OCI-LY3 (cell line): ENCODE data around the gene DDX25.

Source experiments
- H2AFZ ChIP-seq: fragments of 200-600, 300-600 bp; shearing (Covaris generic); 2 replicates; pipeline ENCODE4 v1.6.0; 2014; ENCODE audit warnings: antibody characterized with exemption, low read depth, low read length
- H3K27ac ChIP-seq: fragments of 200-600, 300-600 bp; sonication (generic); 2 replicates; pipeline ENCODE4 v1.5.1; 2014; ENCODE audit warnings: mild to moderate bottlenecking, low read length, moderate library complexity, mixed read lengths
- H3K27me3 ChIP-seq: fragments of 200-600, 300-600 bp; sonication (generic); 2 replicates; pipeline ENCODE4 v1.6.1; 2014; ENCODE audit warnings: low read depth, low read length, mixed read lengths
- H3K36me3 ChIP-seq: fragments of 200-600, 300-600 bp; sonication (generic); replicated peaks from 2 replicates; pipeline ENCODE3; 2014; ENCODE audit warnings: low read depth, low read length, mixed read lengths
- H3K4me1 ChIP-seq: fragments of 300-600, 200-600 bp; sonication (generic); 2 replicates; pipeline ENCODE4 v1.6.1; 2014; ENCODE audit warnings: low read length, mixed read lengths
- H3K4me2 ChIP-seq: fragments of 200-600, 300-600 bp; sonication (generic); 2 replicates; pipeline ENCODE4 v1.6.1; 2014; ENCODE audit warnings: low read length, mixed read lengths
- H3K4me3 ChIP-seq: fragments of 300-600, 200-600 bp; sonication (generic); 2 replicates; pipeline ENCODE4 v1.5.1; 2014; ENCODE audit warnings: antibody characterized with exemption, mild to moderate bottlenecking, low read length, moderate library complexity
- H3K79me2 ChIP-seq: fragments of 300-600, 200-600 bp; shearing (Covaris generic); 2 replicates; pipeline ENCODE4 v1.6.1; 2014; ENCODE audit warnings: mild to moderate bottlenecking, low read length, mixed read lengths
- H3K9ac ChIP-seq: fragments of 300-600, 200-600 bp; shearing (Covaris generic); 2 replicates; pipeline ENCODE4 v1.6.0; 2014; ENCODE audit warnings: mild to moderate bottlenecking, low read length, moderate library complexity
- H3K9me3 ChIP-seq: fragments of 200-600, 300-600 bp; shearing (Covaris generic); 2 replicates; pipeline ENCODE4 v1.6.1; 2014; ENCODE audit warnings: low read length, mixed read lengths; ENCODE audit not compliant: insufficient read depth
- H4K20me1 ChIP-seq: fragments of 200-600, 300-600 bp; sonication (generic); 2 replicates; pipeline ENCODE4 v1.6.1; 2016; ENCODE audit warnings: low read length, mixed read lengths; ENCODE audit not compliant: insufficient read depth
- CTCF ChIP-seq: fragments of 200-600, 300-600 bp; sonication (generic); IDR thresholded peaks from 2 replicates; pipeline ENCODE4 v1.5.1; 2014; ENCODE audit warnings: antibody characterized with exemption, low read length, low read depth
- EZH2phosphoT487 ChIP-seq: fragments of 200-600 bp; shearing (Covaris generic); IDR thresholded peaks from 2 replicates; pipeline ENCODE4 v1.6.1; 2018; ENCODE audit warnings: antibody characterized with exemption, mixed run types, low read depth

DDX25 gene

GRCh38 chr11:125934473-125934872 is 30.2 kb downstream of the DDX25 start:
- no peak overlapping the region for H3K4me3 ChIP-seq
- no peak overlapping the region for H3K4me2 ChIP-seq
- H3K79me2 ChIP-seq, result no peaks in the 10 kb centered on the region
- H3K36me3 ChIP-seq, result no peaks in the 10 kb centered on the region
- H2AFZ ChIP-seq, result no peak overlapping the region
- TF ChIP-seq EZH2phosphoT487 (no peak), CTCF (no peak)
- H3K9ac ChIP-seq, result no peak overlapping the region
- no peak overlapping the region for H3K27ac ChIP-seq
- H3K4me1 ChIP-seq, result peaks cover 3% of the 10 kb centered on the region
- no peaks in the 10 kb centered on the region for H3K9me3 ChIP-seq
- H3K27me3 ChIP-seq, result peaks cover 13% of the 10 kb centered on the region
- H4K20me1 ChIP-seq, result no peaks in the 10 kb centered on the region

GRCh38 chr11:125935056-125935455 is 30.7 kb downstream of the DDX25 start:
- no peak overlapping the region for H3K9ac ChIP-seq
- H2AFZ ChIP-seq, result no peak overlapping the region

GRCh38 chr11:125935618-125936199 is 31.4 kb downstream of the DDX25 start:
- Histone ChIP-seq H3K4me1 (peaks cover 3% of the 10 kb centered on the region), H3K9me3 (no peaks in the 10 kb centered on the region), H2AFZ (no peak overlapping the region), H3K27me3 (peaks cover 10% of the 10 kb centered on the region), H3K4me2 (no peak overlapping the region), H4K20me1 (no peaks in the 10 kb centered on the region), H3K79me2 (no peaks in the 10 kb centered on the region), H3K27ac (no peak overlapping the region), H3K36me3 (no peaks in the 10 kb centered on the region), H3K4me3 (no peak overlapping the region), H3K9ac (no peak overlapping the region)
- no peak for TF ChIP-seq CTCF
- TF ChIP-seq EZH2phosphoT487, result no peak

More at GRCh38 chr11:125935056-125935455, 30.7 kb downstream of the DDX25 start:
- Histone ChIP-seq H3K4me3 (no peak overlapping the region), H3K79me2 (no peaks in the 10 kb centered on the region), H3K27ac (no peak overlapping the region), H3K36me3 (no peaks in the 10 kb centered on the region), H3K4me2 (no peak overlapping the region), H3K4me1 (peaks cover 3% of the 10 kb centered on the region), H3K27me3 (peaks cover 10% of the 10 kb centered on the region), H3K9me3 (no peaks in the 10 kb centered on the region), H4K20me1 (no peaks in the 10 kb centered on the region)
- TF ChIP-seq CTCF, result peak; percentile 19; the same call in 1 of the 2 replicates
- no peak for TF ChIP-seq EZH2phosphoT487

GRCh38 chr11:125938418-125938817 is 34.1 kb downstream of the DDX25 start:
- H2AFZ ChIP-seq, result peak overlapping the region; percentile 82
- H3K4me2 ChIP-seq, result no peak overlapping the region
- H4K20me1 ChIP-seq, result no peaks in the 10 kb centered on the region
- H3K36me3 ChIP-seq, result no peaks in the 10 kb centered on the region
- no peak overlapping the region for H3K9ac ChIP-seq
- H3K79me2 ChIP-seq, result no peaks in the 10 kb centered on the region
- H3K4me1 ChIP-seq, result no peaks in the 10 kb centered on the region
- TF ChIP-seq EZH2phosphoT487, result no peak
- TF ChIP-seq CTCF, result no peak
- no peak overlapping the region for H3K27ac ChIP-seq
- H3K4me3 ChIP-seq, result no peak overlapping the region
- 0 out of 2 replicates have a peak, but pooled peaks cover 1% of the 10 kb centered on the region for H3K27me3 ChIP-seq
- no peaks in the 10 kb centered on the region for H3K9me3 ChIP-seq
